ENCODE results near the gene PDIA6.

The PDIA6 gene

DNA sequence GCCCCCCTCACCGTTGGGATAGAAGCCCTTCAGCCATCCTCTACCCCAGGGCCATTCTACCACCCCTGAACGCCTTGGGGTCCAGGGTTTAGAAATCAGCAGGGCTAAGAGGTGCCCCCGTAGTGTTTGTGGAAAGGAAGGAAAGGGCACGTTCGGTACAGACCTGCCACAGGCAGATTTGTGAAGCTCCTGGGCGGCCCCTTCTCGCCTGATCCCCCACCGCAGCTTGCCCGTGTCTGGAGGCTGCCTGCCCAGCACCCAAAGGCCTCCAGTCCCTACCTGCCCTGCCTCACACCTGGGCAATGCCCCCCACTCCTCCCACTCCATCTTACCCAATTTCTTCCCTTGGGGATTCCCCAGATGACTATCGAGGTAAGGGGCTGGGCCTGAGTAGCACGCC lies 69.9 kb downstream of the PDIA6 start:
- H3K27me3 ChIP-seq (ENCODE audit: insufficient read depth, poor library complexity, severe bottlenecking): no peaks in the 10 kb centered on the region
- no peak for DNase-seq (ENCODE audit: low read depth in 1 of 2, low spot score in 1 of 2)
- H3K27ac ChIP-seq (replicated peaks): no peak overlapping the region
- TF ChIP-seq, protein P1, sequence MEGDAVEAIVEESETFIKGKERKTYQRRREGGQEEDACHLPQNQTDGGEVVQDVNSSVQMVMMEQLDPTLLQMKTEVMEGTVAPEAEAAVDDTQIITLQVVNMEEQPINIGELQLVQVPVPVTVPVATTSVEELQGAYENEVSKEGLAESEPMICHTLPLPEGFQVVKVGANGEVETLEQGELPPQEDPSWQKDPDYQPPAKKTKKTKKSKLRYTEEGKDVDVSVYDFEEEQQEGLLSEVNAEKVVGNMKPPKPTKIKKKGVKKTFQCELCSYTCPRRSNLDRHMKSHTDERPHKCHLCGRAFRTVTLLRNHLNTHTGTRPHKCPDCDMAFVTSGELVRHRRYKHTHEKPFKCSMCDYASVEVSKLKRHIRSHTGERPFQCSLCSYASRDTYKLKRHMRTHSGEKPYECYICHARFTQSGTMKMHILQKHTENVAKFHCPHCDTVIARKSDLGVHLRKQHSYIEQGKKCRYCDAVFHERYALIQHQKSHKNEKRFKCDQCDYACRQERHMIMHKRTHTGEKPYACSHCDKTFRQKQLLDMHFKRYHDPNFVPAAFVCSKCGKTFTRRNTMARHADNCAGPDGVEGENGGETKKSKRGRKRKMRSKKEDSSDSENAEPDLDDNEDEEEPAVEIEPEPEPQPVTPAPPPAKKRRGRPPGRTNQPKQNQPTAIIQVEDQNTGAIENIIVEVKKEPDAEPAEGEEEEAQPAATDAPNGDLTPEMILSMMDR (IDR thresholded peaks at IDR 0.05; ENCODE audit: insufficient read depth, low read length): no peak
- TF ChIP-seq GABPA (IDR thresholded peaks at IDR 0.05; ENCODE audit: low read depth) (no peak), POLR2AphosphoS5 (IDR thresholded peaks at IDR 0.05; ENCODE audit: low read depth) (no peak), SPI1 (IDR thresholded peaks at IDR 0.05; ENCODE audit: borderline replicate concordance, low read depth) (no peak)
- TF ChIP-seq, protein P2, sequence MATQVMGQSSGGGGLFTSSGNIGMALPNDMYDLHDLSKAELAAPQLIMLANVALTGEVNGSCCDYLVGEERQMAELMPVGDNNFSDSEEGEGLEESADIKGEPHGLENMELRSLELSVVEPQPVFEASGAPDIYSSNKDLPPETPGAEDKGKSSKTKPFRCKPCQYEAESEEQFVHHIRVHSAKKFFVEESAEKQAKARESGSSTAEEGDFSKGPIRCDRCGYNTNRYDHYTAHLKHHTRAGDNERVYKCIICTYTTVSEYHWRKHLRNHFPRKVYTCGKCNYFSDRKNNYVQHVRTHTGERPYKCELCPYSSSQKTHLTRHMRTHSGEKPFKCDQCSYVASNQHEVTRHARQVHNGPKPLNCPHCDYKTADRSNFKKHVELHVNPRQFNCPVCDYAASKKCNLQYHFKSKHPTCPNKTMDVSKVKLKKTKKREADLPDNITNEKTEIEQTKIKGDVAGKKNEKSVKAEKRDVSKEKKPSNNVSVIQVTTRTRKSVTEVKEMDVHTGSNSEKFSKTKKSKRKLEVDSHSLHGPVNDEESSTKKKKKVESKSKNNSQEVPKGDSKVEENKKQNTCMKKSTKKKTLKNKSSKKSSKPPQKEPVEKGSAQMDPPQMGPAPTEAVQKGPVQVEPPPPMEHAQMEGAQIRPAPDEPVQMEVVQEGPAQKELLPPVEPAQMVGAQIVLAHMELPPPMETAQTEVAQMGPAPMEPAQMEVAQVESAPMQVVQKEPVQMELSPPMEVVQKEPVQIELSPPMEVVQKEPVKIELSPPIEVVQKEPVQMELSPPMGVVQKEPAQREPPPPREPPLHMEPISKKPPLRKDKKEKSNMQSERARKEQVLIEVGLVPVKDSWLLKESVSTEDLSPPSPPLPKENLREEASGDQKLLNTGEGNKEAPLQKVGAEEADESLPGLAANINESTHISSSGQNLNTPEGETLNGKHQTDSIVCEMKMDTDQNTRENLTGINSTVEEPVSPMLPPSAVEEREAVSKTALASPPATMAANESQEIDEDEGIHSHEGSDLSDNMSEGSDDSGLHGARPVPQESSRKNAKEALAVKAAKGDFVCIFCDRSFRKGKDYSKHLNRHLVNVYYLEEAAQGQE (IDR thresholded peaks at IDR 0.05; ENCODE audit: insufficient replicate concordance, low read depth): no peak
- H3K4me3 ChIP-seq (replicated peaks; ENCODE audit: insufficient read depth, low read length): no peak overlapping the region

DNA sequence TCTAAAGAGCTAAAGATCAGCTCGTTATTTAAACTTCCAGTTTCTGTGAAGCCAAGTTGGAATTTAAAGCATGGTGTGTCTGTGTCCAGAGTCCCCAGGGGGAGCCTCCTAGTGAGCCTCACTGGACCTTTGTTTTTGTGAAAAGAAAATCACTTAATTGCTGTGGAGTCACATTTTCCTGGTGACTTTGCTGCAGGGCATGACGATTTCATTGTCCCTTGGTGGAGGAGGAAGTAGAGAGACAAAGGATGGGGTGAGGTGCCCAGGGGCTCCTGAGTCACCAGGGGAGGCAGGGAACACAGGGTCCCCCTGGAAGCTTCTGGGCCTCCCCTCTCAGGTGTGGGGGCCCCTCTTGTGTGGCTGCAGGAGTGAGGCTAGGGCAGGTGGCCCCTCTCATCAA lies 71.4 kb downstream of the PDIA6 start:
- no peak for DNase-seq (ENCODE audit: low read depth in 1 of 2, low spot score in 1 of 2)
- TF ChIP-seq, protein P1 (IDR thresholded peaks at IDR 0.05; ENCODE audit: insufficient read depth, low read length): no peak

DNA sequence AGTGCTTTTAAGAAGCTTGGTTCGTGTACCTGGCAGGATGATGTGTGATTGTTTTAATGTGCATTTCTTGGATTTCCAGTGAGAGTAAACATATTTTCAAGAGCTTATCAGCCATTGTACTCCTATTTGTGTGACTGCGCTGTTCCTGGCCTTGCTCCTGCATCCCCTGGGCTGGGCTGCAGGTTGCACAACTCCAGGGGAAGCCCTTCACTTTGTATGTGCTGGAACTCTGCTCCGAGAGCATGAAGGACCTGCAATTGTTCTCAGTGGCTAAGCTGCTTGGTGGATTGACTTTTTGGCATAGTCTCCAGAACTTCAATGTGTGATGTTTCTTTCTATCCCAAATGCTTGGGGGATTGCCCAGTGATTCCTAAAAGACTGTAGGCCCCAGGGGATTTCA lies 72.4 kb downstream of the PDIA6 start:
- TF ChIP-seq POLR2AphosphoS5 (IDR thresholded peaks at IDR 0.05; ENCODE audit: low read depth) (no peak), GABPA (IDR thresholded peaks at IDR 0.05; ENCODE audit: low read depth) (no peak)
- TF ChIP-seq, protein P1 (IDR thresholded peaks at IDR 0.05; ENCODE audit: insufficient read depth, low read length): no peak

More for the DNA sequence above, 71.4 kb downstream of the PDIA6 start:
- H3K27ac ChIP-seq (replicated peaks): no peak overlapping the region
- no peak overlapping the region for H3K4me3 ChIP-seq (replicated peaks; ENCODE audit: insufficient read depth, low read length)
- no peaks in the 10 kb centered on the region for H3K27me3 ChIP-seq (ENCODE audit: insufficient read depth, poor library complexity, severe bottlenecking)

DNA sequence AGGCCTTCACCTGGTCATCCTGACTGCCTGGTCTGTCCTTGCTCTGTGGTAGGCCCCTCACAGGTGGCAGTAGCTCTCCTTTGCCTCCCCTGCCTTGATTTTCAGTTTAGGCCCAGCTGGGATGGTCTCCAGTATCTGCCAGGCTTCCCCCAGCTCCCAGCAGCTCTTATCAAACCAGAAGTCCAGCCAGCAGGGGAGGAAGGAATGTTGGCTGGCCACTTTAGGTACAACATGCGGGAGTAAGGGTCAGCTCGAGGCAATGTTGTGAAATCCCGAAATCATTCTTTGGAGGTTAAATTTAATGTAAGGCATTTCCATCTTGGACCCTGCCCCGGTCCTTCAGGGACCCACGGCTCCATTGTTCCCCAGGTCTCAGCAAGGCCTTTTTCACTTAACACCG lies 74.4 kb downstream of the PDIA6 start:
- DNase-seq (ENCODE audit: low read depth in 1 of 2, low spot score in 1 of 2): no peak
- no peak for TF ChIP-seq SPI1 (IDR thresholded peaks at IDR 0.05; ENCODE audit: borderline replicate concordance, low read depth)
- H3K4me3 ChIP-seq (replicated peaks; ENCODE audit: insufficient read depth, low read length): no peak overlapping the region
- no peak overlapping the region for H3K27ac ChIP-seq (replicated peaks)
- no peaks in the 10 kb centered on the region for H3K27me3 ChIP-seq (ENCODE audit: insufficient read depth, poor library complexity, severe bottlenecking)

More for the DNA sequence above, 72.4 kb downstream of the PDIA6 start:
- H3K27me3 ChIP-seq (ENCODE audit: insufficient read depth, poor library complexity, severe bottlenecking): no peaks in the 10 kb centered on the region
- H3K27ac ChIP-seq (replicated peaks): no peak overlapping the region
- no peak overlapping the region for H3K4me3 ChIP-seq (replicated peaks; ENCODE audit: insufficient read depth, low read length)
- DNase-seq (ENCODE audit: low read depth in 1 of 2, low spot score in 1 of 2): no peak

DNA sequence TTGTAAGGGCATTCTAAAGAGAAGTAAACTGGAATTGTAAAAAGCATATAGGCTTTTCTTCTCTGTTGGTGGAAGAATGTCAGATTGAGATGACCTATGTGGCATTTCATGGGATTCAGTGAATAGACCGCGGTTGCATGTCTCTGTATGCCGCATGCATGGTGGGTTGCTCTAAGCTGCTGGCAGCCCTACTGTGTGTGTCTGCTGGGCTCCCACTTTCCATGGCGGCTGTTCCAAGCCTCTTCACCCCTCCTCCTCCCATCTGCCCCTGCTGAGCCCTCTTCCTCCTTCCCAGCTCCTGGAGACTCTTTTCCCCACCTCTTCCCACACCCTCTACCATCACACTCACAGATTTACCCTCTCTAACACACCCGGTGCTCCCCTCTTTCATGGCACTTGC lies 78.6 kb downstream of the PDIA6 start:
- TF ChIP-seq, protein P2 (IDR thresholded peaks at IDR 0.05; ENCODE audit: insufficient replicate concordance, low read depth): no peak
- TF ChIP-seq, protein P1 (IDR thresholded peaks at IDR 0.05; ENCODE audit: insufficient read depth, low read length): no peak
- no peak for TF ChIP-seq POLR2AphosphoS5 (IDR thresholded peaks at IDR 0.05; ENCODE audit: low read depth)
- no peak for TF ChIP-seq GABPA (IDR thresholded peaks at IDR 0.05; ENCODE audit: low read depth)
- TF ChIP-seq SPI1 (IDR thresholded peaks at IDR 0.05; ENCODE audit: borderline replicate concordance, low read depth): no peak
- no peaks in the 10 kb centered on the region for H3K27me3 ChIP-seq (ENCODE audit: insufficient read depth, poor library complexity, severe bottlenecking)

More for the DNA sequence above, 78.6 kb downstream of the PDIA6 start:
- H3K27ac ChIP-seq (replicated peaks): no peak overlapping the region
- no peak for DNase-seq (ENCODE audit: low read depth in 1 of 2, low spot score in 1 of 2)
- H3K4me3 ChIP-seq (replicated peaks; ENCODE audit: insufficient read depth, low read length): no peak overlapping the region

Data from HL-60 (cell line).